SJSA1 (cell line): ENCODE measurements around the gene TNIP3. TPM values are rescaled to one million over a fixed set of nuclear protein-coding genes. Genes with fewer than 3 reads are reported as not detected.
"Not testable (repeated sequence)": the region's sequence is repeated elsewhere in the genome, so short reads cannot be mapped to it uniquely, and the experiment has no call there.

Source experiments
- DNase-seq, 2 experiments: peaks; one replicate each; pipeline ENCODE4 v3.0.0-alpha.2; 2015 to 2020; ENCODE audit warnings: low spot score in 2 of 2, low read depth in 1 of 2
- H3K27ac ChIP-seq: fragments of 250-450 bp; sonication (Bioruptor Pico); 2 replicates; pipeline ENCODE4 v1.5.1; 2020; ENCODE audit warnings: mild to moderate bottlenecking, moderate library complexity
- H3K27me3 ChIP-seq: fragments of 250-450 bp; sonication (Bioruptor Pico); replicated peaks from 2 replicates; pipeline ENCODE4 v1.5.1; 2020; ENCODE audit warnings: mild to moderate bottlenecking, moderate library complexity
- H3K36me3 ChIP-seq: fragments of 250-450 bp; sonication (Bioruptor Pico); 2 replicates; pipeline ENCODE4 v1.5.1; 2020; ENCODE audit warnings: mild to moderate bottlenecking
- H3K4me1 ChIP-seq: fragments of 250-450 bp; sonication (Bioruptor Pico); replicated peaks from 2 replicates; pipeline ENCODE4 v1.6.1; 2021; ENCODE audit warnings: mild to moderate bottlenecking
- H3K4me3 ChIP-seq: fragments of 250-450 bp; sonication (Bioruptor Pico); 2 replicates; pipeline ENCODE4 v1.5.1; 2020; ENCODE audit warnings: mild to moderate bottlenecking
- H3K9me3 ChIP-seq: fragments of 250-450 bp; sonication (Bioruptor Pico); replicated peaks from 2 replicates; pipeline ENCODE4 v1.5.1; 2020; ENCODE audit warnings: mild to moderate bottlenecking
- total RNA-seq: library from RNA; depleted of rRNA; stranded (reverse); fragments of >200 nt; shearing (Covaris generic); gene quantifications from 2 replicates; pipeline ENCODE4 v1.2.3, GENCODE V29; 2014

TNIP3 gene
- total RNA-seq, 1 experiment from 2014 or later, result 0.47 TPM

DNA sequence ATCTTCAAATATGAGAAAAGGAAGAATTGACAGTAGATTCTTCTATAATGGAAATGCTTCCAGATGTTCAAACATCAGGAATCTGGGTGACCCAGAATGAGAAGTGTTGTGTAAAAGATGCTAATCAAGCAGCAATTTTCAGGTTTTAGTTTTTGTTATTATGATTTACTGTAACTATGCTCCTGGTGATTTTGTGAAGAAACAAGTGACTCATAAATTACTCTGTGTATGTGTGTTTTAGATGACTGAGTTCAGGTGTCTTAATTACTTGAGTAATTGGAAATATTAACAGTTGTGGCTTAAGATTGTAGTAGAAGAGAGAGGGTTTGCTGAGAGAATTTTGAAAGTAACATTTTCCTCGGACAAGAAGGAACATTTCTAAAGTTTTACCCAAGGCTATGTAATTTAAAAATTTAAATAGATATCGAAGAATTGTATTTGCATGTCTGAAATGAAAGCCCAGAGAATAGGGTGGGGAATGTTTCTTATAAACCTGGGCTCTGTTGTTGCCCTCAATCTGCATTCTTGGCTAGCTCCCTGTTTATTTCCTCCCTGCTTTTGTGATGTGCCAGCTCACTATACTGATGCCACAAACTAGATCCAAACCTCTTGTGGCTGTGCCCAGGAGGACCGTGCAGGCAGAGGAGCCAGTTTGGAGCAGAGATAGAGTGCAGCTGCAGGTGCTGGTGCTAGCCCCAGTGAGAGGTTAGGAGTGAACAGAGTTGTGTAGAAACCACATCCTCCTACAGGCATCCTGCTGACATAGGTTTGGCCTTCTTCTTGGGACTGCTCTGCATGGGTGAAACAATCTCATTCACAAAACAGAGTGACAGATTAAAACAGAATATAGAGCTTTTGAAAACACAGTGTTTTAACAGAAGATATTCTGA lies 25.4 kb upstream of the TNIP3 start:
- DNase-seq, result no peak
- H3K4me3 ChIP-seq, result no peak overlapping the region
- H3K36me3 ChIP-seq, result no peaks in the 10 kb centered on the region
- H3K4me1 ChIP-seq, result no peaks in the 10 kb centered on the region
- no peaks in the 10 kb centered on the region for H3K27me3 ChIP-seq
- no peaks in the 10 kb centered on the region for H3K9me3 ChIP-seq
- no peak overlapping the region for H3K27ac ChIP-seq

DNA sequence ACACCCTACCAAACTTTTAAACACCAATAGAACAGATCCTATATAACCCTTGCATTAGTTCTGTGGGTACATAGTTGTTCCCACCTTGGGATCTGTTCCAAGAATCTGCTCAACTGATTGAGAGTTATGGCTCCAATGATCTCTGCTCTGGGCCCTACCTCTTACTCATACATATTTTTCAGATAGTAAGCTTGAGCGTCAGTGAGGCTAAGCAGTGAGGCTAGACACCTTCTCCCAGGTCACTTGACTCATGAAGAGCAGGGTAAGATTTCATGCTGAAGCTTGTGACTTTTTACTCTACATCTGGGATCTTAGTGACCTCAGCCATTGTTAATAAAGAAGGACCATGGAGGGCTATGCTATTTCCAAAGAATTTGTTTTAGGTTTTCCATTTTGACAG lies 23.1 kb upstream of the TNIP3 start:
- Histone ChIP-seq H3K9me3 (no peaks in the 10 kb centered on the region), H3K27ac (no peak overlapping the region), H3K4me1 (peaks cover 7% of the 10 kb centered on the region), H3K4me3 (no peak overlapping the region), H3K36me3 (no peaks in the 10 kb centered on the region), H3K27me3 (no peaks in the 10 kb centered on the region)
- no peak for DNase-seq

DNA sequence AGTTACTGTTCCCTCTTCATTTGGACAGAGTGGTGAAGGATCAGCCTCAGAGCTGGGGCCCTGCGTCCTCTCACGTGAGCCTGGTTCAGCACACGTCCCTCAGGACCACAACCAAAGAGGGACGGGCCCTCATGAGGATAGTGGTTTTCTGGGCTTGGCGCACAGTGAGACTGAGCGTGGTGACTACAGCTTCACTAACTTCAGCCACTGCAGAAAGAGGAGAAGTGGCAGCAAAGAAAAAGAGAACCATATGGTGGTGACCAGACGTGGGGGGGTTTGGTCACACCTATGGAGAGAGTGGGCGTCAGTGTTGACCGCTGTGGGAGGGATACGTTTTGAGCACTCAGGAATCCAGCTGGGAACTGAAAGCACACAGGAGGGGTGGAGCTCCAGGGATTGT lies 21.8 kb upstream of the TNIP3 start:
- no peaks in the 10 kb centered on the region for H3K36me3 ChIP-seq

DNA sequence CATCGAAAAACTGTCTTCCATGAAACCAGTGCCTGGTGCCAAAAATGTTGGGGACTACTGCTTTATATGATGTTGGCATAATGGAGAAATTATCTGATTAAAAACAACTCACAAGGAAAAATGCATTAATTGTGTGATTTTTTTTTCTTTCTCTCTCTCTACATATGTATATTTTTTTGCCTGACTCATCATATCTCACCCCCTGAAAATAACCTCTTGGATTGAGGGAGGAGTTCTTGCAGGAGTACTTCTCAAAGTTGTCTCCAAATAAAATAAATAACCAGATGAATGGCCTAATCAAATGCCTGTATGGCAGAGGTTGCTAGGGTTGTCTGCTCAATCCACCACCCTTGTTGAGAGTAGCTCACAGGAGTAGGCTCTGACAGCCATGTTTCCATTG lies 19.9 kb upstream of the TNIP3 start:
- Histone ChIP-seq H3K27ac (no peak overlapping the region), H3K9me3 (no peaks in the 10 kb centered on the region), H3K4me3 (no peak overlapping the region), H3K4me1 (peaks cover 12% of the 10 kb centered on the region), H3K36me3 (no peaks in the 10 kb centered on the region), H3K27me3 (no peaks in the 10 kb centered on the region)
- DNase-seq, result no peak

More for the DNA sequence above, 21.8 kb upstream of the TNIP3 start:
- H3K27me3 ChIP-seq, result no peaks in the 10 kb centered on the region
- H3K9me3 ChIP-seq, result no peaks in the 10 kb centered on the region
- H3K27ac ChIP-seq, result no peak overlapping the region
- DNase-seq, result no peak
- peaks cover 12% of the 10 kb centered on the region for H3K4me1 ChIP-seq
- H3K4me3 ChIP-seq, result no peak overlapping the region

DNA sequence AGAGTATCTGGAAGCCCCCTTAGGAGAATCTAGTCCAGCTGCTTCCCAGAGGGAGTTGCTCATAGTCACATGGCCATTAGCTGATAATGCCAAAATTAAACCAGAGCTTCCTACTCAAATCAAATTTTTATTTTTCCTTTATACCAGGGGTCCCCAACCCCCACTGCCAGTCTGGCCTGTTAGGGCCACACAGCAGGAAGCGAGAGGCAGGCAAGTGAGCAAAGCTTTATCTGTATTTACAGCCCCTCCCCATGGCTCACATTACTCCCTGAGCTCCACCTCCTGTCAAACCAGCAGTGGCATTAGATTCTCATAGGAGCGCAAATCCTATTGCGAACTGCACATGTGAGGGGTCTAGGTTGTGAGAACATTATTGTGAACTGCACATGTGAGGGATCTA lies 19.2 kb upstream of the TNIP3 start:
- Histone ChIP-seq H3K4me1 (peaks cover 12% of the 10 kb centered on the region), H3K36me3 (no peaks in the 10 kb centered on the region), H3K9me3 (no peaks in the 10 kb centered on the region), H3K27me3 (no peaks in the 10 kb centered on the region), H3K4me3 (no peak overlapping the region), H3K27ac (no peak overlapping the region)
- no peak for DNase-seq

DNA sequence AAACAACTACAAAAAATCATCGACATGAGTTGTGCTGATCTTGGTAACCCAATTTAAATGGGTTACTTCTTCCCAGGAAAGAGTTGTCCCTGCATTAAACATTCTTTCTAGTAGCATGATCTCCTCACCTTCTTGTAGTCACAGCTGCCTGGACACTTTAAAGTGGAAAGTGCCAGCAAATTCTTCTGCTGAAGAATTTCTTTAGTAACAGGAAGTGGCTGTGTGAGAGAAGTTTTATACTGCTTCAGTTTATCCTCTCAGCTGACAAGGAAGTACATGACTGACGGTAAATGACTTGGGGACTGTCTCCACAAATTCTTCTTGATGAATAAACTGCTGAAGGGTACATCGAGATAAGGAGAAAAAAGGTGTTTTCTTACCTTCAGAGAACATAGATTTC lies 18.2 kb upstream of the TNIP3 start:
- peaks cover 12% of the 10 kb centered on the region for H3K4me1 ChIP-seq
- DNase-seq, result peak in 1 of 2 experiments; percentile 30
- H3K9me3 ChIP-seq, result no peaks in the 10 kb centered on the region
- H3K27ac ChIP-seq, result peak overlapping the region; percentile 53
- peak overlapping the region; percentile 13 for H3K4me3 ChIP-seq
- H3K36me3 ChIP-seq, result no peaks in the 10 kb centered on the region
- H3K27me3 ChIP-seq, result no peaks in the 10 kb centered on the region

DNA sequence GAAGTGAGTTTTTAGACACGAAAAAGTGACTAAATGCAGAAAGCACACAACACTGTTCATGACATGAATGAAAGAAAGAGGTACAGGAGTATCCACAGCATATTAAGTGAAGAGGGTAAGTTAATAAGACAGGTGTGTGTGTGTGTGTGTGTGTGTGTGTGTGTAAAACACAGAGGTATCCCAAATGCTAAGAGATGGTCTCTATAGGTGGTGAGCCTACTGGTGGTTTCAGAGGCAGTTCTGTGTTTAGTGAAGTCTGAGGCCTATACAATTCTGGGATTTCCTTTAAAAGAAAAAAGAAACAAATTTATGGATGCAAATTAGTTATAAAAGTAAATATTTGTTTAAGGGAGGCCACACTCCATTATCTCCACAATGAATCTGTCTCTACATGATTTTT lies 17.4 kb upstream of the TNIP3 start:
- DNase-seq, result no peak
- H3K27me3 ChIP-seq, result no peaks in the 10 kb centered on the region

DNA sequence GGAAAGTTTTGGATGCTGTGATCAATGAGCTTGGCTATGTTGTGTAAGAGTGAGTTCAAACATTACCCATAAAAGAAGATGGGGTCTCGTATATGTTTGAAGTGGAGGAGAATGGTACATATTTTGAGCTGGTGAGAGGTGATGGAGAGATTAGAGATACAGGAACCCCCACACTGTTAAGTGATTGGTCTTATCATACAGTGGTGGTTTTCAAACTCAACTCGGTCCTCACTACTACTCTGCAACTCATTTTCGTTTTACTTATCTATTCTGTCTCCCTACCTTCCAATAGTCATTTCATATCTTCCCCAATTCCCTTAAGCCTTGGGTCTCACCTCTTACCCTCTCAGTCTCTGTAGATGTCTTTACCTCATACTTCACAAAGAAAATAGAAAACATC lies 16.4 kb upstream of the TNIP3 start:
- no peaks in the 10 kb centered on the region for H3K27me3 ChIP-seq
- no peaks in the 10 kb centered on the region for H3K9me3 ChIP-seq
- DNase-seq, result no peak
- no peak overlapping the region for H3K4me3 ChIP-seq
- no peaks in the 10 kb centered on the region for H3K36me3 ChIP-seq
- H3K4me1 ChIP-seq, result peaks cover 12% of the 10 kb centered on the region
- H3K27ac ChIP-seq, result no peak overlapping the region

More for the DNA sequence above, 17.4 kb upstream of the TNIP3 start:
- H3K4me1 ChIP-seq, result peaks cover 12% of the 10 kb centered on the region
- H3K9me3 ChIP-seq, result no peaks in the 10 kb centered on the region
- H3K36me3 ChIP-seq, result no peaks in the 10 kb centered on the region
- H3K27ac ChIP-seq, result no peak overlapping the region
- H3K4me3 ChIP-seq, result no peak overlapping the region

DNA sequence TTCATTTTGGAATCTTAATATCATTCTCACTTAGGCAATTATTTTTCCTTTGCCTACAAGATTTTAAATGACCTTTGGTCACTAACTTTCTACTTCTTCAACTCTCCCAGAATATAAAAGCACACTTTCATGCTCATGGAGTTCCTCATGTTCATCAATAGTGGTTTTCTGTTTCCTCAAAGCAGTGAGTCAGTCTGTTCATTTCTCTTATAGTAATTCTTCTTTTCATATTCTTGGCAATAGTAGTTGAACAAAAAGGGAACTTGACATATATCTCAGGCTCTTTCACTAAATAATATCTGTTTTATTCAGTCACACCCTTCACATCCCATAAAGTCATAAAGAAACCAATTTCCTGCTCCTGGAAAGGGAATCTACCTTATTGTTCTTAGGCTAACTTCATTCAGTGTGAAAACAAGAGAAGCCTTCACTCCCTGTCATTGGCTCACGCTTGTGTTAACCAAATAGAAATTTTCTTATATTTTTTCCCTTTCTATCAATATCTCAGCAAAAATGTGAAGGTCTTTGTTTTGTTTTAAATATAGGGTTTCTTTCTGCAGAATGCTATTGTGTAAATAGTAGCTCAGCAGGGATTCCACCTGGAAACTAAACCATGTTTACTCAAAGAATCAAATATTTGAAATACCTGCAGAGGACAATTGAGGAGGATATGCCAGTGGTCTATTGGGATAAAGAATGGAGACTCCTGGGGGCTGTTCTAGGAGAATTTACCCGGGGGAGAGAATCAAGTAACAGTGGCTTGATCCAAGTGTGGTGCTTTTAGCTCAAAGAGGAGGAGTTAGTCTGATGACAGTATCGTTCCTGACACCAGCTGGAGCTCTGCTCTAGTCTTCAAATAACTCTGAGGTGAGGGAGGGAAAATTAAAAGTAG lies 13.4 kb upstream of the TNIP3 start:
- no peak for DNase-seq
- Histone ChIP-seq H3K36me3 (no peaks in the 10 kb centered on the region), H3K9me3 (no peaks in the 10 kb centered on the region), H3K4me1 (peaks cover 8% of the 10 kb centered on the region), H3K27ac (no peak overlapping the region), H3K27me3 (no peaks in the 10 kb centered on the region), H3K4me3 (no peak overlapping the region)

DNA sequence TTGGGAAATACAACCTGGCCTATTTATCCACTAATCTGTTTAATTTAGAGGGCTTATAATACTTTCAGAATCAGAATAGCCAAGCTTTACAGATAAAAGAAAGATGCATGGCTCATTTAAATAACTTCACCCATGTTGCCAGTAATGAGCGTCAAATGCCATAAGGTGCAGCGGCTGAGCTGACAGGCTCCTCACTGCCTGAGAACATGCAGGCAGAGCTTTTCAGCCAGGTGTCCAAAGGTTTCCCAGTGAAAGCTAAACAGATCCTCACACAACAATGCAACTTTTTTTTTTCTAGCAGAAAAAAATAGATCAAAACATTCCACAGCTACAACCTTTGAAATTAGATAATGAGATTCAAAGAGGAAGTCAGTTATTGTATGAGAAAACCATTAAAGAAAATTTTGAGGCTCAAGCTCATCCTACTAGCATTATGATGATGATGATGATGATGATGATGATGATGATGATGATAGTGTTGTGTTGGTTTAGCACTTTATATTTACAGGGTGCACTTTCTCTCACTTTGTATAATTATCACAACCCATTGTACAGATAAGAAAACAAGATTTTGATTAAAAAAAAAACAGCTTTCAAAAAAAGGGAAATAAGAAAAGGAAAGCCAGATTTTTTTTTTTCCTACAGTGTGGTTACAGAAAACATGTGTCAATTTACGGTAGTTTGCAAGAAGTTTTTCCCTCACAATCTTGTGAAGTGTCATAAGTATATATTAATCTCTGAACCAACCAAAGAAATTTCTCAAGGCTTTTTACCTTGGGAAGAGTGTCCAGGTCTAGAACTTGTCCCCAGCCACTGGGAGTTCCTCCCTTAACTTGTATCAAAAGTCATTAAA lies 12.2 kb upstream of the TNIP3 start:
- DNase-seq, result no peak

DNA sequence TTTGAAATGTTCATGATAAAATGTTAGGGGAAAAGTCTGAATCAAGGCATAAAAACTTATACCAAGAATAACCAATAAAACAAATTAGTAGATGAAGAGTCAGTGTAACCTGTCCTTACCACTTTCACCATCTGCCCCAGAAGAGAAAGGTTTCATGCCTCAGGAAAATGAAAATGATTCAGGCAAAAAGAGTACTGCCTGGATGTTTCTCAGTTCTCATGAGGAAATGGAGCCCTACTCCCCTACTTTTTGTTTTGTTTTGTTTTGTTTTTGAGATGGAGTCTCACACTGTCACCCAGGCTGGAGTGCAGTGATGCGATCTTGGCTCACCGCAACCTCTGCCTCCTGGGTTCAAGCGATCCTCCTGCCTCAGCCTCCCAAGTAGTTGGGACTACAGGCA lies 7.4 kb upstream of the TNIP3 start:
- not testable (repeated sequence) for H3K4me3 ChIP-seq, H3K27ac ChIP-seq, H3K27me3 ChIP-seq

More for the DNA sequence above, 12.2 kb upstream of the TNIP3 start:
- Histone ChIP-seq H3K27me3 (no peaks in the 10 kb centered on the region), H3K27ac (no peak overlapping the region), H3K36me3 (no peaks in the 10 kb centered on the region), H3K4me1 (no peaks in the 10 kb centered on the region), H3K4me3 (no peak overlapping the region), H3K9me3 (no peaks in the 10 kb centered on the region)

DNA sequence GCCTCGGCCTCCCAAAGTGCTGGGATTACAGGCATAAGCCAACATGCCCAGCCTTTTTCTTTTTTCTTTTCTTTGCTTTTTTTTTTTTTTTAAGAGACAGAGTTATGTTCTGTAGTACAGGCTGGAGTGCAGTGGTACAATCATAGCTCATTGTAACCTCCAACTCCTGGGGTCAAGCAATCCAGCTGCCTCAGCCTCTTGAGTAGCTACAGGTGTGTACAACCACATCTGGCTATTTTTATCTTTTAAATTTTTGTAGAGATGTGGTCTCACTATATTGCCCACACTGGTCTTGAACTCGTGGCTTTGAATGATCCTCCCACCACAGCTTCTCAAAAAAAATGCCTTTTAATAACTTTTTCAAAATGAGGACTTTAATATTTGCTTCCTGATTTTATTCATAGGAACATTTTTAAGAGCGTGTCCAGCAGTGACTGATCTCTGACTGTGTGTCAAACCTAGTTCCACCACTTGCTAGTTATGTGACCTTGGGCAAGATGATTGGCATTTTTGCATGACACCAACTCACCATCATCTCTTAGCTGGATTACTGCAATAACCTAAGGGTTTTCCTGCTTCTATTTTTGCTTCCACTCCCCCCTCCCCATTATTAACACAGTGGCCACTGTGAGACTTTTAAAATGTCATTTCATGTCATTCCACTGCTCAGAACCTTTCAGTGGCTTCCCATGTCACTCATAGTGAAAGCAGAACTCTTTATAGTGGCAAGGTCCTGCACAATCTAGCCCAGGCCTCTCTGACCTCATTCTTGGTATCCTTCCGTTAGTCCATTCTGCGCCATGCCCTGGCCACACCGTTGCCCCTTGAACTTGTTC lies 4.5 kb upstream of the TNIP3 start:
- Histone ChIP-seq H3K27ac (no peak overlapping the region), H3K4me3 (no peak overlapping the region), H3K27me3 (no peaks in the 10 kb centered on the region), H3K9me3 (no peaks in the 10 kb centered on the region), H3K4me1 (no peaks in the 10 kb centered on the region), H3K36me3 (no peaks in the 10 kb centered on the region)
- DNase-seq, result no peak

More for the DNA sequence above, 7.4 kb upstream of the TNIP3 start:
- H3K9me3 ChIP-seq, H3K4me1 ChIP-seq, H3K36me3 ChIP-seq, DNase-seq: not testable (repeated sequence)

DNA sequence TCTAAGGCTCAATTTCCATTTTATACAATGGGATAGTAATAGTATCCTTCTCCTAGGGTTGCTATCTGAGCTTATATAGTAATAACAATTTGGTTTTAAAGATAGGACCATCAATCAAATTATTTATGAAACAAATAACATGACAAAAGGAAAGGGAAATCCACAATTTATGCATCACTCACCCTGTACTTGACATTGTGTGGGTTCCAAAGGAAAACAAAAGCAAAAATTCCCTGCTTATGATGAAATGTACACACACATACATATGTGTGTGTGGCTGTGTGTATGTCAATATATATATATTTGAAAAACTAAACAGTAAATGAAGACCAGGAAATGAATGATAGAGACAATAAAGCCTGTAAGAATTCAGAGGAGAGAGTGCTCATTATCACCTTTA lies 2.9 kb upstream of the TNIP3 start:
- DNase-seq, result no peak
- Histone ChIP-seq H3K36me3 (no peaks in the 10 kb centered on the region), H3K27me3 (no peaks in the 10 kb centered on the region)

More for the DNA sequence above, 2.9 kb upstream of the TNIP3 start:
- H3K4me1 ChIP-seq, result no peaks in the 10 kb centered on the region
- no peak overlapping the region for H3K27ac ChIP-seq
- H3K4me3 ChIP-seq, result no peak overlapping the region
- no peaks in the 10 kb centered on the region for H3K9me3 ChIP-seq
